ENCODE data around the gene NMNAT2.
"Not testable (repeated sequence)": the region's sequence is repeated elsewhere in the genome, so short reads cannot be mapped to it uniquely, and the experiment has no call there.

The NMNAT2 gene

GRCh38 chr1:183417772-183418491 lies at the start of gene NMNAT2:
TSS of gene NMNAT2 (minus strand) at chr1:183418380. CDS start at chr1:183418267, 113 bp downstream.
- peak; percentile 17 for DNase-seq

DNA sequence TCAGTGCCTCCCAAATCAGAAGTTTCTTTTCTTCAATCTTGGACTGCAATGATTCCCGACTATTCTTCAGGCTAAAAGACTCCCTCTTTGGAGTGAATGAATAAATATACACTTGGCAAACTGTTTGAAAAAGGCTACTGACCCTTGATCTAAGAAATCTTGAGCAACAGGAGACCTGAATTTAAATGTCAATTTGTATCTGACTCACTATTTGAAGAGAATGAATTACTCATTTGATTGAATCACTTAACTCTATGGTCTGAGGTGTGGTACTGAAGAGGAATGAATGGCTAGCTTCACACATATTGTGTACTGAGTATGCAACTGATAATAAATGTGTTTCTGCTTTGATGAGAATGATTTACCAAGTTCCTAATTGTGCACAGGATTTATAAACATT lies 49.5 kb upstream of the NMNAT2 start:
- no peak for DNase-seq

- no peak for DNase-seq
Measured at GRCh38 chr1:183466781-183467180, 48.6 kb upstream of the NMNAT2 start.

DNA sequence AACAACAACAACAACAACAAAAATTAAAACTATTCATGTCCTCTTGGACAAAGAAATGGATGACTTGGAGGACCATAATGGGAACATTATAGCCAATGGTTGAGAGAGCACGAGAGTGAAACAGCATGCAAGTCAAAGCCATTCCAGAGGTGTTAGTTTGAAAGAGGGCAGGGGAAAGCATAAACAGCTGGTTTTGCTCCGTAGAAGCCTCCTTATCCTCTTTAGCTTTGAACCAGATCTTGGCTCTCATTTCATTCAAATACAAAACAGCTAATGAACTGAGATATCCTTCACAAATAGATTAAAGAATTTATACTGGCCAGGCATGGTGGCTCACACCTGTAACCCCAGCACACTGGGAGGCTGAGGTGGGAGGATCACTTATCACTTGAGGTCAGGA lies 45.4 kb upstream of the NMNAT2 start:
- no peak for DNase-seq

- no peak for DNase-seq
Measured at GRCh38 chr1:183461350-183461749, 43.2 kb upstream of the NMNAT2 start.

DNA sequence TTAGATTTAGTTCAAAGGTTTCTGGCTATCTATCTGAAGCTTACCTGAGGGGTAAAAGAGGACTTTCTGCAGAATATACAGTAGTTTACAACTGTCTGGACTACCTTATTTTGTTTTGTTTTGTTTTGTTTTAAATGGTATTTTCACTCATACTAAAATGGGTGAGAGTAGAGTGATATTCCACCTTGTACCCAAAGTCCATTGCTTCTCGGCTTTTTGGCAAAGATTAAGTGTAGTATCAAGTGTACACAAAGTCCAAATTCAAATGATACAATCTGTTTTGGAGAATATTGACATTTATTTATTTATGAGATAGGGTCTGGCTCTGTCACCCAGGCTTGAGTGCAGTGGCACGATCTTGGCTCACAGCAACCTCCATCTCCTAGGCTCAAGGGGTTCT lies 42.4 kb upstream of the NMNAT2 start:
- no peak for DNase-seq

DNA sequence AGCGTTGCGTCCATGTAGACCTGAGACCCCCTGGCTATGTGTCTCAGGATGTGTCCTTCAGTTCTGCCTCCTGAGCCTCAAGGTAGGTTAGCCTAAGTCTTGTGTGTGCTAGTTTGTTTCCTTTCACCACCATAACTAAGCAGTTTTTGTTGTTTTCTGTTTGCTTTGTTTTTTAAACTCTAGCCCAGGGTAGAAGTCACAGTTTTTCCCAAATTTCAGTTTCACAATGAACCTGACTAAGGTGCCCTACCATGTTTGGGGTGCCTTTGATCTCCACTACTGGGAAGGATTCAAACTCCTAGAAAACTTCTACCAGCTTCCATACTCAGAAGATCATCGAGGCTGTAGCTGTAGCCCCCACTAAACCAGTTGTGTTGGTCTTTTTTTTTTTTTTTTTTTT lies 39.3 kb upstream of the NMNAT2 start:
- no peak for DNase-seq

- no peak for DNase-seq
Measured at GRCh38 chr1:183456826-183457225, 38.6 kb upstream of the NMNAT2 start.

DNA sequence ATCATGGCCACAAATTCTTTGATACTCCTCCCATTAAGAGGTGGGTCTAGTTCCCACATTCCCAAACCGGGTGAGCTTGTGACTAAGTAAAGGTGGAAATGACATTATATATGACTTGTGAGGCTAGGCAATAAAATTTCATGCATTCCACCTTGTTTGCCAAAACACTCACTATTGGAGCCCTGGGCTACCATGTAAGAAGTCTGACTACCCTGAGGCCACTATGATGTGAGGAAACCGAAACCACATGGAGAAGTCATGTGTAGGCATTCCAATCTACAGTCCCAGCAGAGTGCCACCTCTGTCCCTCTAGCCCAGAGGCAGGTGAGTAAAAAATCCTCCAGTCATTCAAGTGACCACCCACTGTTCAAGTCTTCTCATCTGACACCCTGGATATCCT lies 36.2 kb upstream of the NMNAT2 start:
- no peak for DNase-seq

GRCh38 chr1:183450093-183450492 lies 31.9 kb upstream of the NMNAT2 start:
- DNase-seq, result no peak

GRCh38 chr1:183449223-183449770 lies 31.1 kb upstream of the NMNAT2 start:
- DNase-seq, result no peak

DNA sequence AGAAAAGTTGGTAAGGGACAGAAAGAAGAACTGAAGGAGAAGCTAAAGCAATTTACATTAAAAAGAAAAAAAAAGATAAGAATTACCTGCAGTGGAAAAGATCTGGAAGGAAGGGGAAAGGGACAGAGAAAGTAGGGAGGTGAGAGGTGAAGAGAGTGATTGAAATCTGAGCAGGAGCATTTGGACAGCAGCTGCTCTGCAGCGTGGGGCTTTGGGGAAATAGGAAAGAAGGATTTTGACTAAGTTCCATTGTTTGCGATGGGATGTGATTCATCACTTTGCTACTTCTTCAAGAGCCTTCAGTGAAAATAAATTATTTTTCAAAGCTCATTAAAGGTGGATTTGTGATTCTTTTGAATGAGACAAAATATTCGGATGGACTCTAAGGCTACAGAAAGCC lies 26.1 kb upstream of the NMNAT2 start:
- no peak for DNase-seq

DNA sequence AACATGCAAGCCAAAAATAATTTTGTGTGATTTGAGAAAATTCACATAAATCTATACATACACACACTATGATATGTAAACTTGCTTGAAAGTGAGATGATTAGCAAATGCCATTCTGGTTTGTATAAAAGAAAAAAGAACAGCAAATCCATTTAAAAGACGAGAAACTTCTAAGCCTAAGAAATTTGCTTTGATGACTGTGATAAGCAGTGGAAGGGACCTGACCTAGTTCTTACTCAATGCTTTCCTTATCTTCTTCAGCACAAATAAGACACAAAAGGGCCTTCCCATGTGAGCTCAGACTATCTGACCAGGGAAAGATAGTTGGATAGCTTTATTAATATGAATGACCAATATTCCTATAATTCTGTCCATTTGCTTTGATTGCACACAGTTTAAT lies 25.3 kb upstream of the NMNAT2 start:
- no peak for DNase-seq

- no peak for DNase-seq
Measured at GRCh38 chr1:183443011-183443410, 24.8 kb upstream of the NMNAT2 start.

GRCh38 chr1:183438060-183438459 lies 19.9 kb upstream of the NMNAT2 start:
- no peak for DNase-seq

GRCh38 chr1:183435497-183435896 lies 17.3 kb upstream of the NMNAT2 start:
- DNase-seq, result no peak

DNA sequence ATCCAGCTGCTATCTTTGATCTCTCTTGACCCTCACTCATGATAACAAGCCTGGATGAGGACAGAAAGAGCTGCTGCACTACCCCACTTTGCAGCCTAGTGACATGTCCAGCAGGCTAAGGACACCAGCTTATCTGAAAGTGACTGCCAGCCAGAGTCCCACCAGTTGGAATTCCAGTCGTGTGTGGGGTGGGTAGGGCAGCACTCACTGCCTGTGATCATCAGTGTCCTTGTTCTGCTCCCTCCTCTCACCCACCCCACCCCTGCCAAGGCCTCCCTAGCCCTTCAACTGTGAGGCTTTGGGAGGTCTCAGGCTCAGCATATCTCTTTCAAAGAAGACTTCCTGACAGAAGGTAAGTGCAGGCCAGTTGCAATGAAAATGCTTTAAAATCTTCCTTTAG lies 15.5 kb upstream of the NMNAT2 start:
- no peak for DNase-seq

DNA sequence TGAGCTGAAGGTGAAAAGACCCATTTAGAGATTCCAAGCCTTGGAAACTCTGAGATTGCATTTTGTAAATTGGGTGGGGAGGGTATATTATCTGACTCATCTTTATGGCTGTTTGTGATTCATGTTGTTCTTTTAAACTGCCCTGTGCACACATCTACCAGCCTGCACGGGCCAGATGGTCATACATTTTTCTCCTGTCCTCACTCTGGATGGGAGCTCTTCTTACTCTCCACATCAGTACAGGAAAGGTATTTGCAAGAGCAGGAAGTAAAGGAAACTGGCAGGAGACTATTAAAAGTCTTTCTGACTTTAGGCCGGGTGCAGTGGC lies 14.3 kb upstream of the NMNAT2 start:
- DNase-seq, result no peak

- DNase-seq, result no peak
Measured at GRCh38 chr1:183431840-183432547, 13.8 kb upstream of the NMNAT2 start.

DNA sequence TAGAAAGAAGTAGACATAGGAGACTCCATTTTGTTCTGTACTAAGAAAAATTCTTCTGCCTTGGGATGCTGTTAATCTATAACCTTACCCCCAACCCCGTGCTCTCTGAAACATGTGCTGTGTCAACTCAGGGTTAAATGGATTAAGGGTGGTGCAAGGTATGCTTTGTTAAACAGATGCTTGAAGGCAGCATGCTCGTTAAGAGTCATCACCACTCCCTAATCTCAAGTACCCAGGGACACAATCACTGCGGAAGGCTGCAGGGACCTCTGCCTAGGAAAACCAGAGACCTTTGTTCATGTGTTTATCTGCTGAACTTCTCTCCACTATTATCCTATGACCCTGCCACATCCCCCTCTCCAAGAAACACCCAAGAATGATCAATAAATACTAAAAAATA lies 9.4 kb upstream of the NMNAT2 start:
- DNase-seq, result not testable (repeated sequence)

DNA sequence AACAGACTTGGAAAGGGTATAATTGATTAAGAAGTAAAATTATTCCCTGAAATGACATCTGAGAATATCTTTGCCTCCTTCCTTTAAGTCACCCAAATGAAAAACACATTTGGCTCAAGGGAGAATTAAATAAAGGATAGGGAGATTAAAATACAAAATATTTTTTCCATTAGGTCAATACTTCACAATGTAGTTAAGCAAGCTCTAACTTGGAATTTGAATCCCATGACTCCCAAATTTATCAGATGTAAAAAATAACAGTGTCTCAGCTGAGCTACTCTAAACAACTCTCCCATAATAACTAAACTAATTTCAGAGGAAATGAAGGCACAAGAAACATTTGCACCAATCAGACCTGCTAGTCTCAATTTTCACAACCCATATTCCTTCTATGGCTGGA lies 6.5 kb upstream of the NMNAT2 start:
- DNase-seq, result no peak

DNA sequence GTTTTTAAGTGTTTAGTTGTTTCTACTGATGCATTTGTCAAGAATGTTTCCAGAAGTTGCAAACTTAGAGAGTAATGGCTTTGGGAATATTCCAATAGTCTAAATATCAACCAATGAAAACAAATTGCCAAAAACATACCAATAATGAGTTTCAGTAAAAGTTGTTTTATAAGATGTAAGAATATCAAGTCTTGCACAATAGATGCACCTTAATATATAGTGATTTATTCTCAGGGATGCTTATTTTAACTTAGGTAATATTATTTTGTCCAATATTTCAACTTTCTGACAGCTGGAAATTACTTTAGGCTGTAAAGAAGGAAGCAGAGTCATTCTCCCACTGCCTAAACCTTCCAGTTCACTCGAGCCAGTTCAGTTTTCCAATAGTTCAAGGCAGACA lies 5.4 kb upstream of the NMNAT2 start:
- DNase-seq, result no peak

DNA sequence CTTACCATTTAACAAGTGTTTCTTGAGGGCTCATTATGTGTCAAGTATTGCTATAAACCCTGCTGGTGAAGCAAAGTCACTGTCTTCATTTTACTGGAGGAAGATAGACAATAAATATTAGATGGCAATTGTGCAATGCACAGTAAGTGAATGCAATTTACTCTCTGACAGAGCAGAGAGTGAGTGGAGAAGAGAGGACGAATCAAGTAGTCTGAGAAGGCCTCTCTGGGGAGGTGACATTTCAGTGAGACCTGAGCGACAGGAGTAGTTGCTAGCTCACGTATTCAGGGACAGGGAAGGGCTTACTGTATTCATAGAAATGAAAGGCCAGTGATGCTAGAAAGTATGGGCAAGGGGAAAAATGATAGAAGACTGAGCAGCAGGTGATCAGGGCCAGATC lies 1.2 kb upstream of the NMNAT2 start:
- no peak for DNase-seq

DNA sequence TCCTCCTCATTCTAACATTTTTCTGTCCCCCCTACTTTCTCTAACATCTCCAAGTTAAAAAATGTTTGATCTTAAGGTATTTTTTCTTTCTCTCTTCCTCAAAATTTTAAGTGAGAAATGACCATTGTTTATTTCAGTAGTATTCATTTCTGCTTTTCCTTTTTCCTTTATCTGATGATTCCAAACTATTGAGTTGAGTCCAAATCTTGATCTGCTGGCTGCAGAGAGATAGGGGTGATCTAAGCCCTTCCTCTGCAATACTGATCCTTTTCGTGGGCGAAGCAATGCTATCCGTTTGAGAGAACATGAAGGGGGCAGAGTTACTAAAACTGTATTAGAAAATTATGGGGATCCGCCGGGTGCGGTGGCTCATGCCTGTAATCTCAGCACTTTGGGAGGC lies 516 bp upstream of the NMNAT2 start:
- no peak for DNase-seq
